ENCODE measurements around the gene CENPO. TPM values are rescaled to one million over a fixed set of nuclear protein-coding genes. Genes with fewer than 3 reads are reported as not detected.

Gene CENPO
- total RNA-seq, 2 donors from 2014 or later: 6.8 to 26.8 TPM

- intact Hi-C loops (cut with DNase I): no loop called here
- Histone ChIP-seq H3K36me3 (no peaks in the 10 kb centered on the region), H3K9me3 (no peaks in the 10 kb centered on the region), H3K4me1 (no peaks in the 10 kb centered on the region), H3K9ac (ENCODE audit: low read depth in 2 of 2, low read length in 2 of 2) (no peak overlapping the region), H3K4me3 (no peak overlapping the region), H3K27ac (no peak overlapping the region), H3K27me3 (no peaks in the 10 kb centered on the region)
- no peak for DNase-seq
- TF ChIP-seq CTCF (IDR thresholded peaks at IDR 0.05): no peak
These were observed 64.5 kb downstream of the CENPO start for GRCh38 chr2:24857746-24858145.

- TF ChIP-seq CTCF (IDR thresholded peaks at IDR 0.05): no peak
- H3K27me3 ChIP-seq: no peaks in the 10 kb centered on the region
- no peak for DNase-seq
- H3K9me3 ChIP-seq: no peaks in the 10 kb centered on the region
- no peak overlapping the region for H3K4me3 ChIP-seq
- no peak overlapping the region for H3K27ac ChIP-seq
- intact Hi-C loops (cut with DNase I): no loop called here
- H3K4me1 ChIP-seq: no peaks in the 10 kb centered on the region
- H3K36me3 ChIP-seq: no peaks in the 10 kb centered on the region
- H3K9ac ChIP-seq (ENCODE audit: low read depth in 2 of 2, low read length in 2 of 2): no peak overlapping the region
These were observed 65.8 kb downstream of the CENPO start for GRCh38 chr2:24858996-24859395.

- Histone ChIP-seq H3K27ac (no peak overlapping the region), H3K36me3 (no peaks in the 10 kb centered on the region), H3K9me3 (no peaks in the 10 kb centered on the region), H3K4me1 (no peaks in the 10 kb centered on the region), H3K27me3 (no peaks in the 10 kb centered on the region), H3K9ac (ENCODE audit: low read depth in 2 of 2, low read length in 2 of 2) (no peak overlapping the region), H3K4me3 (no peak overlapping the region)
- intact Hi-C loops (cut with DNase I): no loop called here
- no peak for DNase-seq
- TF ChIP-seq CTCF (IDR thresholded peaks at IDR 0.05): no peak
These were observed 66.9 kb downstream of the CENPO start for GRCh38 chr2:24859968-24860600.

GRCh38 chr2:24860631-24861030, 67.4 kb downstream of the CENPO start:
- Histone ChIP-seq H3K4me1 (no peaks in the 10 kb centered on the region), H3K4me3 (no peak overlapping the region), H3K9me3 (no peaks in the 10 kb centered on the region), H3K9ac (ENCODE audit: low read depth in 2 of 2, low read length in 2 of 2) (no peak overlapping the region), H3K27me3 (no peaks in the 10 kb centered on the region), H3K27ac (no peak overlapping the region), H3K36me3 (no peaks in the 10 kb centered on the region)
- no peak for TF ChIP-seq CTCF (IDR thresholded peaks at IDR 0.05)
- DNase-seq: no peak
- intact Hi-C loops (cut with DNase I): no loop called here

- intact Hi-C loops (cut with DNase I): no loop called here
- H3K4me1 ChIP-seq: no peaks in the 10 kb centered on the region
- H3K27me3 ChIP-seq: no peaks in the 10 kb centered on the region
- TF ChIP-seq CTCF (IDR thresholded peaks at IDR 0.05): no peak
- no peaks in the 10 kb centered on the region for H3K36me3 ChIP-seq
- H3K27ac ChIP-seq: no peak overlapping the region
- H3K4me3 ChIP-seq: no peak overlapping the region
- no peak overlapping the region for H3K9ac ChIP-seq (ENCODE audit: low read depth in 2 of 2, low read length in 2 of 2)
- H3K9me3 ChIP-seq: no peaks in the 10 kb centered on the region
- DNase-seq: no peak
These were observed 68.3 kb downstream of the CENPO start for GRCh38 chr2:24861500-24861899.
